Endothelial cell of hepatic sinusoid (primary cell): Measurements from ENCODE around the gene GNAZ.

Experiments used
- in situ Hi-C: cut with HindIII; loops from 2 replicates; pipeline ENCODE4 v1.10.0; 2017; ENCODE audit warnings: low sequenced_read_pairs

Gene GNAZ

DNA sequence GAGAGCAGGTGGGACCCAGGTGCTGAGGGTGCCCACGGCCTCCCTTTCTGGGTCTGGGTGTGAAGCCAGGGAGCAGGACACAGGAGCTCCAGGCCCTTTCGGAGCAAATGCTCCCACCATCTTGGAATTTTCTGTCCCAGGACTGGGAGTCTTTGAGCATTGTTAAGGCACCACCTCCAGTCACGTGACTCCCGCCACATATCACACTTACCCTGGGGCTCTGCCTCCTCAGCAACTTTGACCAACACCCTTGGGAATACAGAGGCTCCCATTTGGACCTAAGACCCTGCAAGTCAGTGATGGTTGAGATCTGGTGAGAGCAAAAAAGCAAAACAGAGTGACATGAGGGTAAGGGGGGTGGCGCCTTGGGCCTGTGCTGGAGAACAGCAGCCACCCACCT, 35.6 kb downstream of the GNAZ start:
- in situ Hi-C loops: no loop called here

DNA sequence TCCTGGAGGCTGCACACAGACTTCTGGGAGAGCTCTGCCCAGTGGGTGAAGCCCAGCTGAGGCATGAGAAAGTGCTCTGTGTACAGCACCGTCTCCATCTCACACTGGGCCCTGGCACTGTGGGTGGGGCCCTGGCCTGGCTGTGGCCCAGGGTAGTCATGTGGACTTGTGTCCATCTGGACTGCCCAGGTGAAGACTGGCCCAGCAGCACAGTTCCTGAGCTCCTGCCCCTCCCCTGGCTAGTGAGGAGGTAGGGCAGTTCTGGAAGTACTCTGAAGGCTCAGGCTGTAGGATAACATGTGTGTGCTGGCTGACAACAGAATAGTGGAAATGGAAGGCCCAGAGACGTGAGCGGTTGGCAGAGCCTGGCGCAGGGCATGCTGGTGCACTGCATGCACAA, 36.0 kb downstream of the GNAZ start:
- in situ Hi-C loops: no loop called here

DNA sequence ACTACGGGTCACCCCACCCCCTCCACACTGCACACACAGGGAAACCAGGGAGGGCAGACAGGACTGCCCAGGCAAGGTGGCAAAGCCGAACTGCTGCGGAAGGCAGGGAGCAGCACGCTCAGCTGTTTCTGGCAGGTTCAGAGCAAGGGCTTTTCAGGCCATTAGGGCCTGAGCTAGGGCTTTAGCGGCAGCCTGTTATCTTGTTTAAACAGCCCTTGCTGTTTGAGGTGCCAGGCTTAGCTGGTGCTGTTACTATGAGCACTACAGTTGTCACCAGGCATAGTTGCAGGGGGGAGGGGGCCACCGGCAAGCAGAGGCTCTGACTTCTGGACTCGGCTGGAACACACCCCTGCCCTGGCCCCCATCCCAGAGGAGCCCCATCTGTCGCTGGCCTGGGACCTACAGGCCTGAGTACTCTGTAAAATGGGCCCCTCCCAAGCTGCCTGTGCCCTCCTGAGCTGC, 36.6 kb downstream of the GNAZ start:
- in situ Hi-C loops: no loop called here

DNA sequence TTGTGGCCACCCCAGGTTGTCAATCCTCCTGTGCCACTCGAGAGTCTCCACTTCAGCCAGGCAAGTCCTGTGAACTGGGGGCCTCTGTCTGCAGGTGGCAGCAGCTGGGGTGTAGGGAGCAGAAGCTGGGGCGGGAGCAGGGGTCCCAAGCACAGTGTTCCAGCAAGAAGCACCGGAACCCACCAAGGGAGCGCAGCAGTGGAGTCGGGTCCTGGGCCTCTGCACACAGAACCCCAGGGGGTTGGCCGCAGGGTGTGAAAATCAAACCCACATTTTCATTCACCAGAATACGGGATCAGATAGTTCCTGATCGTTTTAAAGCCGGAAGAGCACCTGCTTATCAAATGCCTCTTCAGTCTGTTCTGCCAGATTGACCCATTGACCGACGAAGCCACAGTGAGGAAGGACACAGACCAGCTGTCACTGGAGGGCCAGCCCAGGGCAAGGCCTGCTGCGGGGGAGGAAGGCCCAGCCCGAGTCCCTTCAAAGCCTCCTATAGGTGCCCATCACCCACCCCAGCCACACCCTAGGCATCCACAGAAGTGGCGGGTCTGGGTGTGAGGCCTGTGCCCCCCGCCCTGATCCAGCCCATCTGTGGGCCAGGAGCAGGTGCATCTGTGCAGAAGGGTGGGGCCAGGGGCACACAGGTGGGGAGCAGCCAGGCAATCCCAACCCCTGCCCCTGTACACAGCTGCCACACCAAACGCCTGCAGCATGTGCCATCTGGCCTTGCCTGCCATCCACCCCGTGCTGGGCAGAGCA, 37.3 kb downstream of the GNAZ start:
- in situ Hi-C loops: no loop called here

DNA sequence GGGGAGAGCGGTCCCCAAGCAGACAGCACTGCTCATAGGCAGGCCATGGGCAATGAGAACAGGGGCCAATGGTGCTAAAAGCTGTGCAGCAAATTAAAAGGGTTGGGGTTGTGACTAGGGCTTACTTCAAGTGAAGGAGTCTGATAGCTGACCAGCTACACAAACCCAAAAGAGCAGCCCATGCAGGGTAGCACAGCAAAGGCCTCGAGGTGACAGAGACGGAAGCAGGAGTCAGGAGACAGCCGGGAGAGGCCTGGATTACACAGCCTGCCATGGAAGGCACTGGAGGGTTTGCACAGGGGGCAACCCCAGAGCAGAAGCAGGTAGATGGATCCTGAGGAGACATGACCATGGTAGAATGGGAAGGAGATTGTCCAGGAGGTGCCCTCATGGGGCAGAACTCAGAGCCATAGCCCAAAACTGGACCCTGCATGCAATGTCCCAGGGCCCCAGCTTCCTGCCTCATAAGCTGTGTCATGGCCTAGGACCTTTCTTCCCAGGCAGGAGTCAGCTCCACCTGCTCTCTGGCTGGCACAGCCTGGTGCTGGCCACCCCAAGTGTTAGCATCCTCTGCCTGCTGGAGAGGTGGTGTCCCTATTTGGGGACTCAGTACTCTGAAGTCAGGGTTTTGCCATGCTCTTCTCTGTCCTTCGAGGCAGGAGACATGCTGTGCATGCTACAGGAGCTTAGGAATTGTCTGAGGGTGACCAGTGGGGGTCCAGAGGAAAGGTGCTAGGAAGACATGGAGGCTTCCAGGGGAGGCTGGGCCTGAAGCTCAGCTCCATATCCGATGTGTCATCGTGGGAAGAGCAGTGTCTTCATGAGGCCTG, 38.1 kb downstream of the GNAZ start:
- in situ Hi-C loops: no loop called here

DNA sequence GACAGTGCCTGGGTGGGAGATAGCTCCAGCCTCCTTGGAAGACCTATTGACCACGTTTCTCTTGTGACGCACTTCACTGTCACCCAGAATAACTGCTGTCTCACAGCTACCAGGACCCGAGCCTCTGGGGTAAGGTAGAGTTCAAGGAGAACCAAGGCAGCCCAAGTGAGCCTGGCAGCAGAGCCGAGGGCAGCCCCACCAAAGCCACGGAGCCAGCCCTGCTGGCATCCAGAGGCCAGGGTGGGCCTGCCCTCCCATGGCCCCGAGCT, 38.7 kb downstream of the GNAZ start:
- in situ Hi-C loops: no loop called here

DNA sequence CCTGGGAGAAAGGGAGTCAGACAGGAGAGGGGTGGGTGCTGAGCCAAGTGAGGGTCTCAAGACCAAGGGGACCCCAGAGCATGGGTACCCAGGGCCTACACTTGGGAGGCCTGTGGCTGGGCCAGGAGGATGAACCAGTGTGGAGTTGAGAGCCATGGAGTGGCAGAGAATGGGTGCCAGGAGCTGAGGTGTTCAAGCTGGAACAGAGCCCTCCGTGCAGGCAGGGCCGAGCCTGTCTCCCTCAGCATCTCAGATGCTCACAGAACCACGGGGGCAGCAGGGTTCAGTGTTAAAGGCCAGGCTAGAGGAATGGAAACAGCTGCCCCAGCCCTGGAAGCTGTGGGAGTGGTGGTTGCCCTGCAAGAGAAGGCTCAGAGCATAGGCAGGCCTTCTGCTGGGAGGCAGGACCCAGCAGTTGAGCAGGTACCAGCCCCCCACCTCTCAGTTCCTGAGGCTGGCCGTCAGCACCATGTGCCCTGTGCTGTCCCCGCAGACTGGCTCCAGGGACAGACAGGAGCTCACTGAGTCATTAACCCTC, 39.2 kb downstream of the GNAZ start:
- in situ Hi-C loops: no loop called here

DNA sequence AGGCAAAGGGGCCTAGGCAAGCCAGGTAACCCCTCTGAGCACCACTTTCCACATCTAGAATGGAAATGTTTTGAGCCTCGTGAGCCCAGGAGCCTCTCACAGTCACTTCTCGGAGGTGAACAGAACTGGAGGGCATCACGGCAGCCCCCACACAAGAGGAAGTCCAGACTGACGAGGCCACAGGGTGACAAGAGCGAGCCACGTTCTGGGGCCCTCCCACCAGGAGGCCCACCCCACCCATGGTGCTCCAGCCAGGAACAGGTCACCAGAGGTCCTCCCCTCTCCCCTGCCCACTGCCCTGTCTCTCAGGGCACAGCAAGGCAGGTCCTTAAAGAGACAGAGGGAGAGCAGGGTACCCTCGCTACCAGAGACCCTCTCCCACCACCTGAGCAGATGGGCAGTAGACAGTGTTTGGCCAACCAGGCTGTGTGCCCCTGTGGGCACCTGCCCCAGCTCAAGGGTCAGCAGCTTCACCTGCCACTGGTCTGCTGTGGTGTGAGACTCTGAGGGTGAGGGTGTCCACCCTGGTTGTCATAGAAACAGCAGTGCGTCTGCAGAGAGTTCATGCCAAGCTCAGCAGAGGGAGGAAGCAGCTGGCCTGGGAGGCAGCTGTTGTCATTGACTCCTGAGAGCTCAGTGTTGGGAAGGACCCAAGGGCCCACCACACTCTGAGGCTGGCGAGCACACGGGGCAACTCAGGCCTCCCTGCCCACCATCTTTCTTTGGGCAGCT, 40.0 kb downstream of the GNAZ start:
- in situ Hi-C loops: loop anchor here (10.0 kb wide), 1 partner anchor 66 kb away; no protein-coding TSS in a partner anchor

DNA sequence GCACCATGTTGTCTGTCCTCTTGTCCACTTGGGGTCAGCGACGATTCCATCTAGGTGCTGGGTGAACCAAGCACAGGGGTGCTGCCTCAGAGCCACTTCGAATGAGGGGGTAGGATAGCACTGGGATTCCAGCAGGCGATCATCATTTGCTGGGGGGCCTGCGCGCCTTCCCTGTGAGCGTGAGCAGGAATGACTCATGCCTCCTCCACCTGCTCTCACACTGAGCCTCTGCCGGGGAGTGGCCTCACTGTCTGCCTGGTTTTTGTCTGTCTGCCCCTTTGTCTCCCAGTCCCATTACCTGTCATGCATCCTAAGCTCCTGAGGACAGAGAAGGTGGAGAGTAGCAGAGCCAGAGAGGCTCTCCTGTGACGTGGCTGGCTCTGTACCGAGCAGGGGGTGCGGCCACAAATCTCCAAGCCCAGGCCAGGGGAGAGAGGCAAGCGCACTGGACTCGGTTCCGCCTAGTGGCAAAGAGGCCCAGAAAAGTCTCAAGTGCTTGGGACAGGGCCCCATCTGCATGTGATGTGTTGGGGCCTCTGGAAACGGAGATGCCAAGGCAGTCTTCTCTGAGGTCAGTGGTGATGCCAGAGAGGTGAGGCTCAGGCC, 40.7 kb downstream of the GNAZ start:
- in situ Hi-C loops: loop anchor here (10.0 kb wide), 1 partner anchor 66 kb away; no protein-coding TSS in a partner anchor

DNA sequence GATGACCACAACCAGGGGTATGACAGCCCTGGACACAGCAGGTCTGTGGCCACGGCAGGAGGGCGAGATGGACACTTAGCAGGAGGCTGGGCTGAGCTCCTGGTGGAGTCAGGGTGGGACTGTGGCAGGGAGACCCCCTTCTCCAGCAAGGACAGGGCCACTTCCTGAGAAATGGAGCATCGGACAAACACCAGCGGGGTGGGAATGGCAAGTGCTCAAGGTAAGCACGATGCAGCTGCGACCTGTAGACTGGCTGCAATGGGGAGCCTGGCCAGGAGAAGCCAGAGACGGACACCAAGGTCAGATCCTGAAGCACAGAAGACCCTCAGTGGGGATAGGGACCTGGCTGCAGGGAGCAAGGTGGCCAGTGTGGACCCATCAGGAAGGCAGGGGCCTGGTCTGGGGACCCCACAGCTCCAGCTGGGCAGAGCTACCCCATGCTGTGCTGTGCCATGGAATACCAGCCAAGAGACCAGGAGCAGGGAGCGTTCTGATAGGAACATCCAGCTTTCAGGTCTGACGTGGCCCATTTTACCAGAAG, 42.2 kb downstream of the GNAZ start:
- in situ Hi-C loops: loop anchor here (10.0 kb wide), 1 partner anchor 68 kb away; no protein-coding TSS in a partner anchor

DNA sequence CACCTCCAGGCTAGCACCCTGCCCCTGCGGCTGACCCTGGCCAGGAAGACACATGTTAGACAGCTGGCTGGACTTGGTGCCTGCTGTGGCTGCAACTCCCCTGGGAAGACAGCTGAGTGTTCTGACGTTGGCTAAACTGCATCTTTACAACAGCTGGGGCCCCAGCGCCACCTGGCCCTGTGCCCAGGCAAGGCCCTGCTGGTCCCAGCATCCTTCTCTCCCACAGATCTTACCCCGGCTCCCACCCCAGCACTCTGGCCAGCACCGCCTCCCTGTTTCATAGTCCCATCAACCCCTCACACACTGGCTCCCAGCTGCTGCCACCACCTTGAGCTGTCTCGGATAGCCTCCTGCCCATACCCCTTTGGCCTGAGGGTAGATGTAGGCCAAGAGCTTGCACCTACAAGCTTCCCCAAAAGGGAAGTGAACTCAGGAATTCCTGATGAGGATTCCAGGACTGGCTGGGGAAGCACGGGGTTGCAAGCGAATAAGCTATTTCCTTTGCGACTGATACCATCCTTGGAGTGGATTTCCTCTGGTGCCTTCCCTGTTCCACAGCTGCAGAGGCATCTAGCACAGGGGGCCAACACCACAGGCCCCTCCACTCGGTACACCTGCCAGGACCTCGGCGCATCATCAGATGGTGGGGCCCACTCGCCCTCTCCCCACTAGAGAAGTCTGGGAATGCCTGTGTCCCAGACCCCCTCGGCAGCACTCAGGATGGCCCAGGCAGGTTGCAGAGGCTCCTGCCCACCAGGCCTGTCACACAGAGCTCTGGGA, 42.9 kb downstream of the GNAZ start:
- in situ Hi-C loops: loop anchor here (10.0 kb wide), 1 partner anchor 68 kb away; no protein-coding TSS in a partner anchor

DNA sequence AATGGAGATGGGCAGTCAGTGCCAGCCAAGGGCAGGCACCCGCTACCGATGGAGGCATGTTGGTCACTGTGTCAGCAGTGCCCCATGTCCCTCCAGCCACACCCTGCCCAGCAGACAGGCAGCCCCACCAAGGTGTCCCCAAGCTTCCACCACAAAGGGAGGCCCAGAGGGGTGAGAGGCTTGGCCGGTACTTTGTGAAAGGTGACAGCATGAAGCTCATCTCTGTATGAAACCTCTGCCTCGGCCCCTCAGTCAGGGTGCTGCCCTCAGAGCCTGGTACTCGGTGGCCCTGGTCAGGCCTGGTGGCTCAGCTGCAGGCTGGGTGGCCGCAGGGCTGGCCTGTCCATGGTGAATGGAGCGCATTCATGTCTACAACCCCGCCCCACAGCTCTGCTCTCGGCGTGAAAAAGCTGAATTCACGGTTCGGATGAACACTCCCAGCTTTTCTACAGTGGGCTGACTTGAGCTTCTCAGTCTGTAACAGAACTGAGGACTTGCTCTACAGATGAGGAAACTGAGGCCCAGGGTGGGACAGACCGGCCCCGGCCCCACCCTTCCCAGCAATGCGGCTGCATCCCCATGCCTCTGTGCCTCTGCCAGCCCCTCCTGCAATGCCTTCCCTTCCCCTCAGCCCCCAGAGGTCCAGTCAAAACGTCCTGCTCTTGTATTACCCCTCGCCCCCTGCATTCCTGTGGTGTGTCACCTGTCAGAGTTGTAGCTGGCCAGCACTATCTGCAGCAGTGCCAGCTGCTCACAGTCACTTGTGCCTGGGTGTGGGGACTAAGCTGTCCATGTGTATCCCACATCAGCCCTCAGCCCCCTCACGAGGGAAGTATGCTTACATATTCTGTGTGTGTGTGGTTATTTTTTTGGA, 43.8 kb downstream of the GNAZ start:
- in situ Hi-C loops: loop anchor here (10.0 kb wide), 1 partner anchor 69 kb away; no protein-coding TSS in a partner anchor

DNA sequence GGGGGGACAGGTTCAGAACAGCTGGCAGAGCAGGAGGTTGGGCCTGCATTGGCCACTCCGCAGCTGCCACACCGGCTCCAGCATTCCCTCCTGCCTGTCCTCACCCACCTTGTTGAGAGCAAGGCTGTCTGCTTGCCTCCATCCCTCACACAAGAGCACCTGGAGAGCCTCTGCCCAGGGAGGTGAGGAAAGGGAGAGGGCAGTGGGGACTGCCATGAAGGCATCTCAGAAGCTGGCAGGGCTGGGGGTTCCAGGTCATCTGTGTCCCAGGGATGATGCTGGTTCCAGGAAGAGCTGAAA, 44.4 kb downstream of the GNAZ start:
- in situ Hi-C loops: loop anchor here (5.0 to 10.0 kb wide), 3 partner anchors 70 to 152 kb away; no protein-coding TSS in a partner anchor

DNA sequence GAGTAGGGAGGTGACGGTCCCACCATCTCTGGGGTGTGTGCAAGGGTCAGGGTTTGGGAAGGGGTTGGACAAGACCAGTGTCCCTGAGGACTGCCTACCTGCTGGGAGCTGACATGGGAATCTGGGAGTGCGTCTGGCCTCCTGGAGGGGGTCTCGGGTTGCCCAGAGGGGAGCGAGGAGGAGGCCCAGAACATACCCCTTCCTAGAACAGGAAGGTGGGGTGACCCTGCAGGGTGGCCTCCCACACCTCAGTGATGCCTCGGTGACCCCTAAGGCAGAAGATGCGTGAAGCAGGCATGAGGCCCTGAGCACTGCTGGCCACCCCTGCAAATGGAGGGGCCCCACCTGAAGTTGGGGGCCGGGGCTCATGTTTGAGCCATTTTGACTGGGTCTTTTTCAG, 45.0 kb downstream of the GNAZ start:
- in situ Hi-C loops: loop anchor here (5.0 to 10.0 kb wide), 3 partner anchors 71 to 153 kb away; no protein-coding TSS in a partner anchor

DNA sequence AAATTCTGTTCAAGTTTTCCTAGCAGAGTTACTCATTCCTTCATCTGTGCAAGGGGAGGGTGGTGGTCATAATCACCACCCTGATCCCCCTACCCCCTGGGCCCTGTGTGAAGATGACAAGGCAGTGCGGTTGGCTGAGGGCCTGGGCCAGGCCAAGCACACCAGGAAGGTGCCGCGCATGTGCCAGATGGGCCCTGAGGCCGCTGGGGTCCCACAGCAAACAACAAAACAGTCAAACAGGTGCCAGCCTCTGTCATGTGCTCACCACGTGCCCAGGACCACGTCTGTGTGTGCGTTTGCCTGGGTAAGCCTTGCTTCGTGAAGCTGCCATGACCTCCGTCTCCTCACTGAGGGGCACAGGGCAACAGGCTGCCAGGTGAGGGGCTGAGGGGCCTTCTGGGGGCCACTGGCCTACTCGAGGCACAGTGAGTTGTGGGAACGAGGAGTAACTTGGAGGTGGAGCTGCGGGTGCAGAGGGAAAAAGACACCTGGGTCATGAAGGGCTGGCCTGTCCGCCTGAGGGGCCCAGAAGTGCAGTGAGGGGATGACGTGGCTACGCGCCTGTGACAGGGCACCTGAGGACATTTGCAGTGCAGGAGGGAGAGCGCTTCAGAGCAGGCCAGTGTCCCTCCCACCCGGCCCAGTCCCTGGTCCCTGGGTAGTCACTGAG, 45.6 kb downstream of the GNAZ start:
- in situ Hi-C loops: loop anchor here (5.0 to 10.0 kb wide), 3 partner anchors 71 to 154 kb away; no protein-coding TSS in a partner anchor

DNA sequence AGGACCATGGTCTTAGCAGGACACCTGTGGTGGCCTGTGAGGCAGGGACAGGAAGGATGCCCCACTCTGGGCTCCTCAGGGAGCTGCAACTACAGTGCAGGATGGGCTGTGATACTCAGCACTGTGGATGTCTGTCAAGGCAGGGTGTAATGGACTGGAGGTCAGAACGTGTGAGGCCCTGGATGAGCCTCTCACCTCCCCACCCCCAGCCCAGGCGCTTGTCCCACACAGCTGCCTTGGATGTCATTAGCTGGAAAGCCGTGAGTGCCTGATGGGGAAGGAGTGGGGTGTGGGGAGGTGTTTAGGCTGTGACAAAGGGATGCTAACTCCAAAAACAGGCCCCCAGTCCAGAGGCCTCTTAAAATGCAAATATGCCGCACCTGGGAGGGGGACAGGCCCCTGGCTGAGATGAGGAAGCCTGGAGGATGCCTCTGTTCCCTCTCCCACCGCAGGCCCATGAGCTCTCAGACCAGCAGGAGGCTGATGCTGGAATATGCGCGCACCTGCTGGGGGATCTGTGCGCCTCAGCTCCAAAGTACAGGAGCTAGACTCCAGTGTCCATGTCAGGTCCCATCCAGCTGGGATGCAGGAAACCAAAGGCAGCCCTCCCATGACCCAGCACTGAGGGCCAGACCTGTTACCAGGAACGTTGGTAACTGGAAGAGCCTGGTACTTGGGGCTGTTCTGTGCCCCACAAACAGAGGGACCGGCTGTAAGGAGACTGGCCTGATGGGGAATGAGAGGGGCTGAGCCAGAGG, 46.4 kb downstream of the GNAZ start:
- in situ Hi-C loops: loop anchor here (5.0 to 10.0 kb wide), 3 partner anchors 72 to 154 kb away; no protein-coding TSS in a partner anchor

DNA sequence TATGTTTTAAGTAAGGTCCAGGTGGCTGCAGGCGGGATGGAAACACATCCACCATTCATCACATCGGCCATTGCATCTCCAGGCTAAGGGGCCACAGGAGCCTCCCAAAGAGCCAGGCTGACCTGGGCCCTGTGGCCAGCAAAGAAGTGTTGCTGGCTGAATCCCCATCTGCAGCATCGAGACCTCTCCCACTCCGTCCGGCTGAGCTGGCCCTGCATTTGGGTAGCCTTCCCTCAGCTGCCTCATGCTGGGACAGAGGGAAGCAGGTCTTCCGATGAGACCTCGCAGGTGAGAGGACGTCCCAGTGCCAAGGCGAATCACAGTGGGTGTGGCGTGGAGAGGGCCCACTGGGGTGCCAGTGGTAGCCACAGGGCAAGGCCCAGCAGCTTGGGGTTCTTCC, 47.0 kb downstream of the GNAZ start:
- in situ Hi-C loops: loop anchor here (5.0 to 10.0 kb wide), 3 partner anchors 72 to 155 kb away; no protein-coding TSS in a partner anchor
